ENCODE measurements around the gene GFRA4.

- TF ChIP-seq CTCF (IDR thresholded peaks at IDR 0.05): no peak
- TF ChIP-seq POLR2A (IDR thresholded peaks at IDR 0.05): no peak
These were observed 22.9 kb downstream of the GFRA4 start for GRCh38 chr20:3640259-3640658.

Data from right lobe of liver (tissue), 4 donors.